Sigmoid colon (tissue), 3 donors: Measurements from ENCODE around the gene SEMA3G.

ENCODE experiments used
- POLR2A ChIP-seq, 2 donors: fragments of 450-650 bp; IDR thresholded peaks; one replicate each; pipeline ENCODE4 v1.6.1; 2016; ENCODE audit warnings: antibody characterized with exemption in 2 of 2, mild to moderate bottlenecking in 2 of 2, moderate library complexity in 2 of 2
- TF ChIP-seq, protein P1 (sequence below), 4 experiments: fragments of 450-650 bp in 3 of 4; fragments of 200-600 bp in 1 of 4; IDR thresholded peaks; one replicate each; pipeline ENCODE4 v1.5.1; 2016 to 2019; ENCODE audit warnings: antibody characterized with exemption in 4 of 4, mild to moderate bottlenecking in 3 of 4, moderate library complexity in 2 of 4

DNA sequence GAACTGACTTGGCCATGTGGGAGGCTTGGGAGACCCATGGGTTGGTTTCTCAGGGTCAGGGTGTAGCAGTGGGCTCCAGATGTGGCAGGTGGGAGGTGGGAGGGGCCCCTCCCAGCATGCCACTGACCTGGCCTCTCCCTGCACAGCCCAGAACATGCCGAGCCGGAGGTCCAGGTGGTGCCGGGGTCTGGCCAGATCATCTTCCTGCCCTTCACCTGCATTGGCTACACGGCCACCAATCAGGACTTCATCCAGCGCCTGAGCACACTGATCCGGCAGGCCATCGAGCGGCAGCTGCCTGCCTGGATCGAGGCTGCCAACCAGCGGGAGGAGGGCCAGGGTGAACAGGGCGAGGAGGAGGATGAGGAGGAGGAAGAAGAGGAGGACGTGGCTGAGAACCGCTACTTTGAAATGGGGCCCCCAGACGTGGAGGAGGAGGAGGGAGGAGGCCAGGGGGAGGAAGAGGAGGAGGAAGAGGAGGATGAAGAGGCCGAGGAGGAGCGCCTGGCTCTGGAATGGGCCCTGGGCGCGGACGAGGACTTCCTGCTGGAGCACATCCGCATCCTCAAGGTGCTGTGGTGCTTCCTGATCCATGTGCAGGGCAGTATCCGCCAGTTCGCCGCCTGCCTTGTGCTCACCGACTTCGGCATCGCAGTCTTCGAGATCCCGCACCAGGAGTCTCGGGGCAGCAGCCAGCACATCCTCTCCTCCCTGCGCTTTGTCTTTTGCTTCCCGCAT is 42.3 kb upstream of the SEMA3G start:
- TF ChIP-seq POLR2A (IDR thresholded peaks at IDR 0.05): no peak
- TF ChIP-seq, protein P1, sequence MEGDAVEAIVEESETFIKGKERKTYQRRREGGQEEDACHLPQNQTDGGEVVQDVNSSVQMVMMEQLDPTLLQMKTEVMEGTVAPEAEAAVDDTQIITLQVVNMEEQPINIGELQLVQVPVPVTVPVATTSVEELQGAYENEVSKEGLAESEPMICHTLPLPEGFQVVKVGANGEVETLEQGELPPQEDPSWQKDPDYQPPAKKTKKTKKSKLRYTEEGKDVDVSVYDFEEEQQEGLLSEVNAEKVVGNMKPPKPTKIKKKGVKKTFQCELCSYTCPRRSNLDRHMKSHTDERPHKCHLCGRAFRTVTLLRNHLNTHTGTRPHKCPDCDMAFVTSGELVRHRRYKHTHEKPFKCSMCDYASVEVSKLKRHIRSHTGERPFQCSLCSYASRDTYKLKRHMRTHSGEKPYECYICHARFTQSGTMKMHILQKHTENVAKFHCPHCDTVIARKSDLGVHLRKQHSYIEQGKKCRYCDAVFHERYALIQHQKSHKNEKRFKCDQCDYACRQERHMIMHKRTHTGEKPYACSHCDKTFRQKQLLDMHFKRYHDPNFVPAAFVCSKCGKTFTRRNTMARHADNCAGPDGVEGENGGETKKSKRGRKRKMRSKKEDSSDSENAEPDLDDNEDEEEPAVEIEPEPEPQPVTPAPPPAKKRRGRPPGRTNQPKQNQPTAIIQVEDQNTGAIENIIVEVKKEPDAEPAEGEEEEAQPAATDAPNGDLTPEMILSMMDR (IDR thresholded peaks at IDR 0.05): no peak
